Fibroblast of the aortic adventitia (primary cell): ENCODE measurements around the gene AHSA1. TPM values are rescaled to one million over a fixed set of nuclear protein-coding genes. Genes with fewer than 3 reads are reported as not detected.
"Not testable (repeated sequence)": the region's sequence is repeated elsewhere in the genome, so short reads cannot be mapped to it uniquely, and the experiment has no call there.

Experiments used
- DNase-seq: peaks from one replicate; pipeline ENCODE4 v3.0.0-alpha.2; 2010; ENCODE audit warnings: low read depth
- H3K4me3 ChIP-seq: 2 replicates; pipeline ENCODE4 v1.5.1; 2011; ENCODE audit warnings: low read depth, mild to moderate bottlenecking, control low read depth, low read length, moderate library complexity
- total RNA-seq: library from RNA; depleted of rRNA; stranded (reverse); fragments of >200 nt; gene quantifications from 2 replicates; pipeline ENCODE4 v1.2.3, GENCODE V29; 2012; ENCODE audit warnings: low replicate concordance
- TF ChIP-seq, protein P1 (sequence below): IDR thresholded peaks from 2 replicates; pipeline ENCODE4 v1.5.1; 2011; ENCODE audit warnings: mild to moderate bottlenecking, low read length, control low read depth, inconsistent platforms; ENCODE audit not compliant: insufficient read depth

The AHSA1 gene
- 68.2 and 76.3 TPM in 2 replicates for total RNA-seq

DNA sequence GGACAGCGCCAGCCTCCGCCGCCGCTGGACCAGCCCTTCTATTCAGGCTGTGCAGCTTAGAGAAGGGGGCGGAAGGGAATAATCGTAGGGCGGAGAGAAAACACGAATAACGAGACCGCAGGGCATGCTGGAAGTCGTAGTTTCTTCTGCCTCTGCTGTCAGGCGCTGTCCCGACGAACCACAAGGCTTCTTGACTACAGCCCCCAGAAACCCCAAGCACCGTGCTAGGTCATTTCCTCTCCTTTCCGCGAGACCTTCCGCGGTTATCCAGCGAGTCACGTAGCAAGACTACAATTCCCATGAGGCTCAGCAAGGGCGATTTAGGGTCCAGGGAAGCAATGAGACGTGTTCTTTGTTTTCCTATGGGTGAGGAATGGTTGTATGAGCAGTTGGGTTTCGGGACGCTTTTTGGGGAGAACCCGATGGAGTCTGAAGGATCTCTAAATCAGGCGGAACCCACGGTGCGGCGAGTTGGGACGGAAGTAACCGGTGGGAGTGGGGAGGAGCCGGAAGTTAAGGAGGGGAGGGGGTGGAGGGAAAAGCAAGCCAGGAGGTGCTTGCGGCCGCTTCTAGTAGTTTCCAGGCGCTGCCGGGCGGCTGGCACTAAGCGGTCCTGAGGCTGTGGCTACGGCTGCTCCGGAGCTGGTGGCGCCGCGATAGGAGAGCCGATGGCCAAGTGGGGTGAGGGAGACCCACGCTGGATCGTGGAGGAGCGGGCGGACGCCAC lies at the start of gene AHSA1, which contains the start of gene VIPAS39:
AHSA1 (plus strand) TSS at position 572 of the 727 bp plus-strand sequence; CDS start at position 669, 97 bp downstream.
VIPAS39 (minus strand) TSS at position 80 of the 727 bp plus-strand sequence. CDS start 3,499 bp downstream, outside the sequence.
- DNase-seq = peak; percentile 99
- H3K4me3 ChIP-seq = peak within 1 kb of the TSS; percentile 97
- TF ChIP-seq, protein P1, sequence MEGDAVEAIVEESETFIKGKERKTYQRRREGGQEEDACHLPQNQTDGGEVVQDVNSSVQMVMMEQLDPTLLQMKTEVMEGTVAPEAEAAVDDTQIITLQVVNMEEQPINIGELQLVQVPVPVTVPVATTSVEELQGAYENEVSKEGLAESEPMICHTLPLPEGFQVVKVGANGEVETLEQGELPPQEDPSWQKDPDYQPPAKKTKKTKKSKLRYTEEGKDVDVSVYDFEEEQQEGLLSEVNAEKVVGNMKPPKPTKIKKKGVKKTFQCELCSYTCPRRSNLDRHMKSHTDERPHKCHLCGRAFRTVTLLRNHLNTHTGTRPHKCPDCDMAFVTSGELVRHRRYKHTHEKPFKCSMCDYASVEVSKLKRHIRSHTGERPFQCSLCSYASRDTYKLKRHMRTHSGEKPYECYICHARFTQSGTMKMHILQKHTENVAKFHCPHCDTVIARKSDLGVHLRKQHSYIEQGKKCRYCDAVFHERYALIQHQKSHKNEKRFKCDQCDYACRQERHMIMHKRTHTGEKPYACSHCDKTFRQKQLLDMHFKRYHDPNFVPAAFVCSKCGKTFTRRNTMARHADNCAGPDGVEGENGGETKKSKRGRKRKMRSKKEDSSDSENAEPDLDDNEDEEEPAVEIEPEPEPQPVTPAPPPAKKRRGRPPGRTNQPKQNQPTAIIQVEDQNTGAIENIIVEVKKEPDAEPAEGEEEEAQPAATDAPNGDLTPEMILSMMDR = no peak

DNA sequence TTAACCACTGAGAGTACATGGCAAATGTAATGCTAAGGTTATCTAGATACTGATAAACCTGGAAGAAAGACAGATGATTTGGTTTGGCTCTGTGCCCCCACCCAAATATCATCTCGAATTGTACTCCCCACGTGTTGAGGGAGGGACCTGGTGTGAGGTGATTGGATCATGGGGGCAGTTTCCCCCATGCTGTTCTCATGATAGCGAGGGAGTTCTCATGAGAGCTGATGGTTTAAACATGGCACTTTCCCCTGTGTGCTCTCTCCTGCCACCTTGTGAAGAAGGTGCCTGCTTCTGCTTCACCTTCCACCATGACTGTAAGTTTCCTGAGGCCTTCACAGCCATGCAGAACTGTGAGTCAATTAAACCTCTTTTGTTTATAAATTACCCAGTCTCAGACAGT lies 48.8 kb upstream of the AHSA1 start:
- peak; percentile 9 for DNase-seq
- H3K4me3 ChIP-seq = no peak overlapping the region
- TF ChIP-seq, protein P1 = peak; percentile 28

DNA sequence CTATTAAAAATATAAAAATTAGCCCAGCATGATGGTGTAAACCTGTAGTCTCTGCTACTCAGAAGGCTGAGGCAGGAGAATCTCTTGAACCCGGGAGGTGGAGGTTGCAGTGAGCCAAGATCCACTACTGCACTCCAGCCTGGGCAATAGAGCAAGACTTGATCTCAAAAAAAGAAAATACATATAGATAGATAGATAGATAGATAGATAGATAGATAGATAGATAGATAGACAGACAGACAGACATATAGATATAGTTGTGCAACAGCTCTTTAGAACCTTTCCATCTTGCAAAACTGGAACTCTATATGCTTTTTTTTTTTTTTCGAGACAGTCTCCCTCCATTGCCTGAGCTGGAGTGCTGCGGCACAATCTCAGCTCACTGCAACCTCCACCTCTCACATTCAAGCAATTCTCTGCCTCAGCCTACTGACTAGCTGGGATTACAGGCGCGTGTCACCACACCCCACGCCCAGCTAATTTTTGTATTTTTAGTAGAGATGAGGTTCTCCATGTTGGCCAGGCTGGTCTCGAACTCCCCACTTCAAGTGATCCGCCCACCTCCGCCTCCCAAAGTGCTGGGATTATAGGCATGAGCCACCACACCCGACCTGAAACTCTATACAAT lies 42.4 kb upstream of the AHSA1 start:
- H3K4me3 ChIP-seq, DNase-seq: not testable (repeated sequence)

DNA sequence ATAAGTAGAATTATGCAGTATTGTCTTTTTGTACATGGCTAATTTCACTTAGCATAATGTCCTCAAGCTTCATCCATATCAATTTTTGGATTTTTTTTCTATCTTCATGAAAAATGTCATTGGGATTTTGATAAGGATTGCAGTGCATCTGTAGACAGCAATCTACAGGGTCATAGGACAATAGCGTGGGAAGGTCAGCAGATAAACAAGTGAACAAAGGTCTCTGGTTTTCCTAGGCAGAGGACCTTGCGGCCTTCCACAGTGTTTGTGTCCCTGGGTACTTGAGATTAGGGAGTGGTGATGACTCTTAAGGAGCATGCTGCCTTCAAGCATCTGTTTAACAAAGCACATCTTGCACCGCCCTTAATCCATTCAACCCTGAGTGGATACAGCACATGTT lies 41.8 kb upstream of the AHSA1 start:
- H3K4me3 ChIP-seq, DNase-seq: not testable (repeated sequence)

DNA sequence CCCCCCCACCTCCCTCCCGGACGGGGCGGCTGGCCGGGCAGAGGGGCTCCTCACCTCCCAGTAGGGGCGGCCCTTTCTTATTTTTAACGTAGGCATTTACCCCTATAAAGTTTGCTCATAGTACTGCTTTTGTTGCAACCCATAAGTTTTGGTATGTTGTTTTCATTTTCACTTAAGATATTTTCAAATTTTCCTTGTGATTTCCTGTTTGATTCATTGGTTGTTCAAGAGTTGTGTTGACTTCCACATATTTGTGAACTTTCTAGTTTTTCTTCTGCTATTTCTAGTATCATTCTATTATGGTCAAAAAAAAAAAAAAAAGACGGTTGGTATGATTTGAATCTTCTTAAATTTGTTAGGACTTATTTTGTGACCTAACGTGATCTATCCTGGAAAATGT lies 41.1 kb upstream of the AHSA1 start:
- no peak overlapping the region for H3K4me3 ChIP-seq
- TF ChIP-seq, protein P1 = no peak
- DNase-seq = no peak

DNA sequence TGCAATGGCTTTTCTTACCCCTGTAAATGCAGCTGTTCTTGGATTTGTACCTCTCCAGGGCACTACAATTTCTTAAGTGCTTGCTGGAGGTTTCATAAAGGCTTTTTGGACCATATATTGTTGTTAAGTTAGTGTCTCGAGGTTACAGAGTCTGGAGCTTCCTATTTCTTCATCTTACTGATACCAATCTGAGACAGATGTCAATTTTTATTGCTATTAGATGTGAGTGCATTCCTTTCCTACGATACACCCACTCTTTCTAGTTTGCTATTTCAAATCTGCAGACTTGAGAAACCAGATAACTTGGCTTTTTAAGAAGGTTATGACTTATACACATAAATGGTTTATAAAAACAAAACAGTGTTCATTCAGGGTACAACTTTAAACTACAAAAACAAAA lies 36.7 kb upstream of the AHSA1 start:
- no peak overlapping the region for H3K4me3 ChIP-seq
- TF ChIP-seq, protein P1 = no peak
- no peak for DNase-seq

DNA sequence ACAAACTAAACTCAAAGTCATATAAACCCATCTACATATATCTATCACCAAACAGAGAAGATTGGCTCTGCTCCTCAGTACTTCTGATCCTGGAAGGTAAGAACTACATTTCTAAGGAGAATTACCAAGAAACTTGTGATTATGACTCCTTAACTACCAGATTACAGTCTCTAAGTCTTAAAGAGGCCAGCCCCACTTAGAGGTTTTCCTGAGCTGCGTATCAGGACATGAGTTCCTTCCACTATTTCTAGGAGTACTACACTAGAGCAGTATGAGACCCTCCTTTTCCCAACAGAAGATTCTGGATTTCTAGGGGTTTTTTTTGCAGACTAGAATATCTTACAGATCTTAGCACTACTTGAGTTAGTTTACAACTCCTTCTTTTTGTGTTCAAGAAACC lies 34.5 kb upstream of the AHSA1 start, which contains the start of gene NOXRED1:
NOXRED1 (minus strand) TSS at position 101 of the 400 bp plus-strand sequence. CDS start 634 bp downstream, outside the sequence.
- H3K4me3 ChIP-seq = no peak within 1 kb of the TSS
- DNase-seq = no peak
- TF ChIP-seq, protein P1 = no peak

DNA sequence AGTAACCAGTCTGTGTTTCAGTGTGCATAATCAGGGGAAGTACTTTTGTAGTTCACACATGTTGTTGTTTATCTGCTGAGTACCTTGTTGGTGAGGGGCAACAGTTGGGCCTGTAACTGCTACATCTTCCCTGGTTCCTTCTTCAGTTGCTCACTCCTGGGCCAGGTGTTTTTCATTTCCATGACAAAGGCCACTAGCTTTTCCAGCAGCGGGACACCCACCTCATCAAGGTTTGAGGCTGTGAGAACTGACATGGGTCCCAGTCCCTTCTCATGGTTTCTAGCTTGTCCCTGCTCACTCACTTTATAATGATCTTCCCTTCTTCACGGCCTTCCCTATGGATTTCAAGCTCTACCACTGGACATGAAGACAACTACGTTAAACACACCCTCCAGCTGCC lies 33.0 kb upstream of the AHSA1 start:
- no peak for DNase-seq
- TF ChIP-seq, protein P1 = no peak
- no peak overlapping the region for H3K4me3 ChIP-seq
